Hepatocyte (in vitro differentiated cells): Measurements from ENCODE around the gene LHX6.

Source experiments
- EZH2 ChIP-seq: fragments of 200-600 bp; sonication (generic); IDR thresholded peaks from 2 replicates; pipeline ENCODE4 v1.6.1; 2016; ENCODE audit warnings: antibody characterized with exemption, mild to moderate bottlenecking, borderline replicate concordance
- EZH2phosphoT487 ChIP-seq: fragments of 200-600 bp; sonication (generic); IDR thresholded peaks from one replicate; pipeline ENCODE4 v1.6.1; 2018; ENCODE audit warnings: antibody characterized with exemption, mild to moderate bottlenecking, low read depth, moderate library complexity; ENCODE audit not compliant: unreplicated experiment, severe bottlenecking
- TF ChIP-seq, protein P1 (sequence below): fragments of 200-600 bp; sonication (generic); IDR thresholded peaks from 2 replicates; pipeline ENCODE4 v1.5.1; 2016; ENCODE audit warnings: antibody characterized with exemption, mild to moderate bottlenecking; ENCODE audit not compliant: poor library complexity

DNA sequence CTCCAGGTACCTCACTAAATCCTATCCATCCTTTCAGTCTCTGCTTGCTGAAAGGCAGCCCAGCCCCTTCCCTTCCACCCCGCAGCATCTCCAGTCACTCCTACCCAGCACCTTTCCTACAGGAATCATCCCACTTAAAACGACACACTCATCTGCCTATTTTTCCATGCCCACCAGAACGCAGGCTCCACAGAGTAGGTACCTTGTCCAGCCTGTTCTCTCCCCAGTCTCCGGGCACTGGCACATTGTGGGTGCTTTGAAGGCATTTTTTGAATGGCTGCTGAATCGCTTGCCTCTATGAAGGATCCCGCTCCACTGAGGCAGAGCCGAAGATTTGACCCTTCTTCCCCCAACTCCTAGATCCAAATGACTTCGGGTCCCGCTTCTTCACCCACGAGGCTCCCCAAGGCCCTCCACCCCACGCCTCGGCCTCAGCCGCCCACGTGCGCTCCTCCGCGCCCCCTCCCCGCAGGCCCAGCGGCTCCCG lies 15.6 kb downstream of the LHX6 start:
- TF ChIP-seq, protein P1, sequence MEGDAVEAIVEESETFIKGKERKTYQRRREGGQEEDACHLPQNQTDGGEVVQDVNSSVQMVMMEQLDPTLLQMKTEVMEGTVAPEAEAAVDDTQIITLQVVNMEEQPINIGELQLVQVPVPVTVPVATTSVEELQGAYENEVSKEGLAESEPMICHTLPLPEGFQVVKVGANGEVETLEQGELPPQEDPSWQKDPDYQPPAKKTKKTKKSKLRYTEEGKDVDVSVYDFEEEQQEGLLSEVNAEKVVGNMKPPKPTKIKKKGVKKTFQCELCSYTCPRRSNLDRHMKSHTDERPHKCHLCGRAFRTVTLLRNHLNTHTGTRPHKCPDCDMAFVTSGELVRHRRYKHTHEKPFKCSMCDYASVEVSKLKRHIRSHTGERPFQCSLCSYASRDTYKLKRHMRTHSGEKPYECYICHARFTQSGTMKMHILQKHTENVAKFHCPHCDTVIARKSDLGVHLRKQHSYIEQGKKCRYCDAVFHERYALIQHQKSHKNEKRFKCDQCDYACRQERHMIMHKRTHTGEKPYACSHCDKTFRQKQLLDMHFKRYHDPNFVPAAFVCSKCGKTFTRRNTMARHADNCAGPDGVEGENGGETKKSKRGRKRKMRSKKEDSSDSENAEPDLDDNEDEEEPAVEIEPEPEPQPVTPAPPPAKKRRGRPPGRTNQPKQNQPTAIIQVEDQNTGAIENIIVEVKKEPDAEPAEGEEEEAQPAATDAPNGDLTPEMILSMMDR, result no peak
- TF ChIP-seq EZH2phosphoT487 (no peak), EZH2 (no peak)
